Gastrocnemius medialis (tissue), 4 donors: ENCODE measurements around the gene USP17L11.
"Not testable (repeated sequence)": the region's sequence is repeated elsewhere in the genome, so short reads cannot be mapped to it uniquely, and the experiment has no call there.

Experiments
- POLR2A ChIP-seq, 2 donors: fragments of 450-650 bp; IDR thresholded peaks; one replicate each; pipeline ENCODE4 v1.6.1; 2017; ENCODE audit warnings: antibody characterized with exemption in 2 of 2, mild to moderate bottlenecking in 2 of 2, moderate library complexity in 2 of 2
- TF ChIP-seq, protein P1 (sequence below), 5 experiments: fragments of 450-650 bp in 3 of 5; fragments of 200-600 bp in 2 of 5; sonication (generic) in 2 of 5; IDR thresholded peaks in 4 of 5; conservative IDR thresholded peaks in 1 of 5; 1 replicate in 4 of 5; 2 replicates in 1 of 5; pipeline ENCODE4 v1.5.1; 2016 to 2019; ENCODE audit warnings: antibody characterized with exemption in 5 of 5, mild to moderate bottlenecking in 3 of 5, moderate library complexity in 3 of 5

DNA sequence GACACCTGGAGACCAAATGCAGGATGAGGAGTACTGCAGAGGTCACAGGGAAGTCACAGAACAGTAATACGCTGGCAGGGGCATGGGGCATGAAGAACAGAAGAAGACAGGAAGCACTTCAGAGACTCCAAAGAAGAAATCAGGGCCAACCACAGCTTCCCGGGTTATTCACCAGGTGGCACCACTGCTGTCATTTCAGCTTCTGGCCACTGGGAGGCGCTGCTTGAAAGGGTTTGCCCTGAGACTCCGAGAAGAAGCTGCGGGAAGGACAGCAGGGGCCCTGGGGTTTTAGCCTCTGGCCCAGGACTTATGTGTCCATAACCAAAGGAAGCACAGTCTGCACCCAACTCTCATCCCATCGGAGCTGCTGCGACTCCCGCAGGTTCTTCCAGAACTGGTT is 49.2 kb upstream of the USP17L11 start:
- TF ChIP-seq, protein P1, sequence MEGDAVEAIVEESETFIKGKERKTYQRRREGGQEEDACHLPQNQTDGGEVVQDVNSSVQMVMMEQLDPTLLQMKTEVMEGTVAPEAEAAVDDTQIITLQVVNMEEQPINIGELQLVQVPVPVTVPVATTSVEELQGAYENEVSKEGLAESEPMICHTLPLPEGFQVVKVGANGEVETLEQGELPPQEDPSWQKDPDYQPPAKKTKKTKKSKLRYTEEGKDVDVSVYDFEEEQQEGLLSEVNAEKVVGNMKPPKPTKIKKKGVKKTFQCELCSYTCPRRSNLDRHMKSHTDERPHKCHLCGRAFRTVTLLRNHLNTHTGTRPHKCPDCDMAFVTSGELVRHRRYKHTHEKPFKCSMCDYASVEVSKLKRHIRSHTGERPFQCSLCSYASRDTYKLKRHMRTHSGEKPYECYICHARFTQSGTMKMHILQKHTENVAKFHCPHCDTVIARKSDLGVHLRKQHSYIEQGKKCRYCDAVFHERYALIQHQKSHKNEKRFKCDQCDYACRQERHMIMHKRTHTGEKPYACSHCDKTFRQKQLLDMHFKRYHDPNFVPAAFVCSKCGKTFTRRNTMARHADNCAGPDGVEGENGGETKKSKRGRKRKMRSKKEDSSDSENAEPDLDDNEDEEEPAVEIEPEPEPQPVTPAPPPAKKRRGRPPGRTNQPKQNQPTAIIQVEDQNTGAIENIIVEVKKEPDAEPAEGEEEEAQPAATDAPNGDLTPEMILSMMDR (IDR thresholded peaks at IDR 0.05 in 4 of 5, conservative IDR thresholded peaks at IDR 0.05 in 1 of 5), result not testable (repeated sequence)
- not testable (repeated sequence) for TF ChIP-seq POLR2A (IDR thresholded peaks at IDR 0.05)
